ENCODE results near the gene HECW1.

- TF ChIP-seq, protein P1, sequence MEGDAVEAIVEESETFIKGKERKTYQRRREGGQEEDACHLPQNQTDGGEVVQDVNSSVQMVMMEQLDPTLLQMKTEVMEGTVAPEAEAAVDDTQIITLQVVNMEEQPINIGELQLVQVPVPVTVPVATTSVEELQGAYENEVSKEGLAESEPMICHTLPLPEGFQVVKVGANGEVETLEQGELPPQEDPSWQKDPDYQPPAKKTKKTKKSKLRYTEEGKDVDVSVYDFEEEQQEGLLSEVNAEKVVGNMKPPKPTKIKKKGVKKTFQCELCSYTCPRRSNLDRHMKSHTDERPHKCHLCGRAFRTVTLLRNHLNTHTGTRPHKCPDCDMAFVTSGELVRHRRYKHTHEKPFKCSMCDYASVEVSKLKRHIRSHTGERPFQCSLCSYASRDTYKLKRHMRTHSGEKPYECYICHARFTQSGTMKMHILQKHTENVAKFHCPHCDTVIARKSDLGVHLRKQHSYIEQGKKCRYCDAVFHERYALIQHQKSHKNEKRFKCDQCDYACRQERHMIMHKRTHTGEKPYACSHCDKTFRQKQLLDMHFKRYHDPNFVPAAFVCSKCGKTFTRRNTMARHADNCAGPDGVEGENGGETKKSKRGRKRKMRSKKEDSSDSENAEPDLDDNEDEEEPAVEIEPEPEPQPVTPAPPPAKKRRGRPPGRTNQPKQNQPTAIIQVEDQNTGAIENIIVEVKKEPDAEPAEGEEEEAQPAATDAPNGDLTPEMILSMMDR (IDR thresholded peaks at IDR 0.05), result no peak
- no peak for TF ChIP-seq POLR2A (IDR thresholded peaks at IDR 0.05; ENCODE audit: low read depth)
- TF ChIP-seq POLR2AphosphoS5 (IDR thresholded peaks at IDR 0.05), result no peak
- no peak for TF ChIP-seq EP300 (IDR thresholded peaks at IDR 0.05)
Measured at GRCh38 chr7:43076189-43076605, 36.2 kb upstream of the HECW1 start.

Measured in esophagus muscularis mucosa (tissue), 4 donors.